Activated T-cell treated with anti-CD3 and anti-CD28 coated beads, Interleukin-2, amount 50 U/mL, for 24 hours (primary cell): Measurements from ENCODE around the gene ZBTB38.

Experiments used
- DNase-seq: peaks from one replicate; pipeline ENCODE4 v3.0.0-alpha.2; 2020
- H3K27ac Mint-ChIP-seq: 2 replicates; pipeline ENCODE4 v1.8.0; 2020; ENCODE audit warnings: mild to moderate bottlenecking, mixed read lengths
- H3K27me3 Mint-ChIP-seq: 2 replicates; pipeline ENCODE4 v1.8.0; 2020; ENCODE audit warnings: mixed read lengths
- H3K36me3 Mint-ChIP-seq: 2 replicates; pipeline ENCODE4 v1.8.0; 2020; ENCODE audit warnings: low read depth, mixed read lengths
- H3K4me1 Mint-ChIP-seq: 2 replicates; pipeline ENCODE4 v1.8.0; 2020; ENCODE audit warnings: low read depth, mixed read lengths
- H3K4me3 Mint-ChIP-seq: 2 replicates; pipeline ENCODE4 v1.8.0; 2020; ENCODE audit warnings: mild to moderate bottlenecking, moderate library complexity, mixed read lengths
- H3K9me3 Mint-ChIP-seq: 2 replicates; pipeline ENCODE4 v1.8.0; 2020; ENCODE audit warnings: mixed read lengths

ZBTB38 gene

GRCh38 chr3:141334627-141335250 lies 33.6 kb upstream of the ZBTB38 start:
- Mint-ChIP-seq H3K9me3 (no peaks in the 10 kb centered on the region), H3K4me3 (no peak overlapping the region), H3K4me1 (no peaks in the 10 kb centered on the region), H3K27me3 (no peaks in the 10 kb centered on the region), H3K36me3 (no peaks in the 10 kb centered on the region), H3K27ac (no peak overlapping the region)
- no peak for DNase-seq

- Mint-ChIP-seq H3K4me1 (no peaks in the 10 kb centered on the region), H3K9me3 (no peaks in the 10 kb centered on the region), H3K27me3 (no peaks in the 10 kb centered on the region), H3K4me3 (no peak overlapping the region), H3K36me3 (no peaks in the 10 kb centered on the region), H3K27ac (no peak overlapping the region)
- DNase-seq = no peak
Measured at GRCh38 chr3:141335531-141336061, 32.7 kb upstream of the ZBTB38 start.

- DNase-seq = no peak
- H3K4me3 Mint-ChIP-seq = no peak overlapping the region
- no peaks in the 10 kb centered on the region for H3K4me1 Mint-ChIP-seq
- H3K27ac Mint-ChIP-seq = no peak overlapping the region
- no peaks in the 10 kb centered on the region for H3K9me3 Mint-ChIP-seq
- H3K27me3 Mint-ChIP-seq = no peaks in the 10 kb centered on the region
- H3K36me3 Mint-ChIP-seq = no peaks in the 10 kb centered on the region
Measured at GRCh38 chr3:141336672-141337522, 31.4 kb upstream of the ZBTB38 start.

GRCh38 chr3:141337523-141337854 lies 30.8 kb upstream of the ZBTB38 start:
- H3K36me3 Mint-ChIP-seq = no peaks in the 10 kb centered on the region
- no peaks in the 10 kb centered on the region for H3K9me3 Mint-ChIP-seq
- H3K4me1 Mint-ChIP-seq = no peaks in the 10 kb centered on the region
- DNase-seq = no peak
- H3K27me3 Mint-ChIP-seq = no peaks in the 10 kb centered on the region
- no peak overlapping the region for H3K27ac Mint-ChIP-seq
- H3K4me3 Mint-ChIP-seq = no peak overlapping the region

- H3K9me3 Mint-ChIP-seq = no peaks in the 10 kb centered on the region
- no peak for DNase-seq
- H3K4me3 Mint-ChIP-seq = no peak overlapping the region
- H3K4me1 Mint-ChIP-seq = no peaks in the 10 kb centered on the region
- no peaks in the 10 kb centered on the region for H3K27me3 Mint-ChIP-seq
- H3K27ac Mint-ChIP-seq = no peak overlapping the region
- H3K36me3 Mint-ChIP-seq = no peaks in the 10 kb centered on the region
Measured at GRCh38 chr3:141337991-141338390, 30.3 kb upstream of the ZBTB38 start.

- H3K9me3 Mint-ChIP-seq = no peaks in the 10 kb centered on the region
- no peak for DNase-seq
- H3K4me3 Mint-ChIP-seq = no peak overlapping the region
- no peaks in the 10 kb centered on the region for H3K27me3 Mint-ChIP-seq
- no peak overlapping the region for H3K27ac Mint-ChIP-seq
- no peaks in the 10 kb centered on the region for H3K4me1 Mint-ChIP-seq
- no peaks in the 10 kb centered on the region for H3K36me3 Mint-ChIP-seq
Measured at GRCh38 chr3:141338881-141339280, 29.4 kb upstream of the ZBTB38 start.

- Mint-ChIP-seq H3K4me1 (no peaks in the 10 kb centered on the region), H3K36me3 (no peaks in the 10 kb centered on the region), H3K27ac (no peak overlapping the region), H3K4me3 (no peak overlapping the region), H3K9me3 (no peaks in the 10 kb centered on the region), H3K27me3 (no peaks in the 10 kb centered on the region)
- DNase-seq = no peak
Measured at GRCh38 chr3:141341536-141341935, 26.8 kb upstream of the ZBTB38 start.

GRCh38 chr3:141342386-141342785 lies 25.9 kb upstream of the ZBTB38 start:
- Mint-ChIP-seq H3K27me3 (no peaks in the 10 kb centered on the region), H3K4me1 (no peaks in the 10 kb centered on the region), H3K36me3 (no peaks in the 10 kb centered on the region), H3K4me3 (no peak overlapping the region), H3K9me3 (no peaks in the 10 kb centered on the region), H3K27ac (no peak overlapping the region)
- no peak for DNase-seq

GRCh38 chr3:141343077-141343476 lies 25.2 kb upstream of the ZBTB38 start:
- Mint-ChIP-seq H3K4me1 (no peaks in the 10 kb centered on the region), H3K27me3 (no peaks in the 10 kb centered on the region), H3K36me3 (no peaks in the 10 kb centered on the region), H3K9me3 (no peaks in the 10 kb centered on the region), H3K27ac (no peak overlapping the region), H3K4me3 (no peak overlapping the region)
- DNase-seq = no peak

- H3K4me1 Mint-ChIP-seq = no peaks in the 10 kb centered on the region
- H3K9me3 Mint-ChIP-seq = no peaks in the 10 kb centered on the region
- no peaks in the 10 kb centered on the region for H3K36me3 Mint-ChIP-seq
- no peak overlapping the region for H3K27ac Mint-ChIP-seq
- no peak overlapping the region for H3K4me3 Mint-ChIP-seq
- no peaks in the 10 kb centered on the region for H3K27me3 Mint-ChIP-seq
- DNase-seq = no peak
Measured at GRCh38 chr3:141343865-141344271, 24.4 kb upstream of the ZBTB38 start.

GRCh38 chr3:141345528-141345927 lies 22.8 kb upstream of the ZBTB38 start:
- Mint-ChIP-seq H3K4me3 (no peak overlapping the region), H3K9me3 (no peaks in the 10 kb centered on the region), H3K27ac (no peak overlapping the region)

GRCh38 chr3:141346007-141346406 lies 22.3 kb upstream of the ZBTB38 start:
- H3K27me3 Mint-ChIP-seq = no peaks in the 10 kb centered on the region
- H3K27ac Mint-ChIP-seq = no peak overlapping the region
- no peaks in the 10 kb centered on the region for H3K9me3 Mint-ChIP-seq
- H3K4me1 Mint-ChIP-seq = no peaks in the 10 kb centered on the region
- H3K36me3 Mint-ChIP-seq = no peaks in the 10 kb centered on the region
- no peak overlapping the region for H3K4me3 Mint-ChIP-seq
- no peak for DNase-seq

More at GRCh38 chr3:141345528-141345927, 22.8 kb upstream of the ZBTB38 start:
- Mint-ChIP-seq H3K27me3 (no peaks in the 10 kb centered on the region), H3K4me1 (no peaks in the 10 kb centered on the region), H3K36me3 (no peaks in the 10 kb centered on the region)
- no peak for DNase-seq

GRCh38 chr3:141346418-141346817 lies 21.9 kb upstream of the ZBTB38 start:
- H3K27ac Mint-ChIP-seq = no peak overlapping the region
- DNase-seq = no peak
- H3K9me3 Mint-ChIP-seq = no peaks in the 10 kb centered on the region
- H3K27me3 Mint-ChIP-seq = no peaks in the 10 kb centered on the region
- no peak overlapping the region for H3K4me3 Mint-ChIP-seq
- no peaks in the 10 kb centered on the region for H3K36me3 Mint-ChIP-seq
- no peaks in the 10 kb centered on the region for H3K4me1 Mint-ChIP-seq

GRCh38 chr3:141346839-141347238 lies 21.5 kb upstream of the ZBTB38 start:
- Mint-ChIP-seq H3K36me3 (no peaks in the 10 kb centered on the region), H3K27ac (no peak overlapping the region), H3K4me1 (no peaks in the 10 kb centered on the region), H3K4me3 (no peak overlapping the region), H3K9me3 (no peaks in the 10 kb centered on the region), H3K27me3 (no peaks in the 10 kb centered on the region)
- DNase-seq = no peak

GRCh38 chr3:141348837-141349236 lies 19.5 kb upstream of the ZBTB38 start:
- Mint-ChIP-seq H3K36me3 (no peaks in the 10 kb centered on the region), H3K27me3 (no peaks in the 10 kb centered on the region), H3K27ac (no peak overlapping the region), H3K4me3 (no peak overlapping the region), H3K4me1 (no peaks in the 10 kb centered on the region), H3K9me3 (no peaks in the 10 kb centered on the region)
- no peak for DNase-seq
